MM.1S (cell line): ENCODE measurements around the gene CLASP1.
"Not testable (repeated sequence)": the region's sequence is repeated elsewhere in the genome, so short reads cannot be mapped to it uniquely, and the experiment has no call there.

Source experiments
- DNase-seq: peaks from one replicate; pipeline ENCODE4 v3.0.0-alpha.2; 2015
- H2AFZ ChIP-seq: fragments of 300-600 bp; sonication (generic); 2 replicates; pipeline ENCODE4 v1.6.0; 2016; ENCODE audit warnings: antibody characterized with exemption, low read length
- H3F3A ChIP-seq: fragments of 300-600 bp; sonication (generic); 2 replicates; pipeline ENCODE4 v1.6.1; 2016; ENCODE audit warnings: mild to moderate bottlenecking, antibody characterized with exemption, low read length, moderate library complexity, mixed read lengths; ENCODE audit not compliant: insufficient read depth
- H3K27ac ChIP-seq: fragments of 300-600 bp; sonication (generic); 2 replicates; pipeline ENCODE4 v1.5.1; 2016; ENCODE audit warnings: mild to moderate bottlenecking, low read length
- H3K27me3 ChIP-seq: fragments of 300-600 bp; sonication (generic); replicated peaks from 2 replicates; pipeline ENCODE4 v1.6.0; 2016; ENCODE audit warnings: low read length; ENCODE audit not compliant: insufficient read depth
- H3K36me3 ChIP-seq: fragments of 300-600 bp; sonication (generic); replicated peaks from 2 replicates; pipeline ENCODE4 v1.6.1; 2016; ENCODE audit warnings: mild to moderate bottlenecking, low read length, mixed read lengths; ENCODE audit not compliant: insufficient read depth
- H3K4me1 ChIP-seq: fragments of 300-600 bp; sonication (generic); 2 replicates; pipeline ENCODE4 v1.6.1; 2016; ENCODE audit warnings: low read length, mixed read lengths
- H3K4me2 ChIP-seq: fragments of 300-600 bp; sonication (generic); 2 replicates; pipeline ENCODE4 v1.6.0; 2016; ENCODE audit warnings: low read depth, low read length
- H3K4me3 ChIP-seq: fragments of 300-600 bp; sonication (generic); 2 replicates; pipeline ENCODE4 v1.5.1; 2016; ENCODE audit warnings: low read length, mixed read lengths
- H3K79me2 ChIP-seq: fragments of 300-600 bp; sonication (generic); 2 replicates; pipeline ENCODE4 v1.6.1; 2016; ENCODE audit warnings: mixed run types, low read length, mixed read lengths
- H3K9ac ChIP-seq: fragments of 300-600 bp; sonication (generic); 2 replicates; pipeline ENCODE4 v1.6.1; 2016; ENCODE audit warnings: low read length, mixed read lengths
- H3K9me2 ChIP-seq: fragments of 300-600 bp; sonication (generic); replicated peaks from 2 replicates; pipeline ENCODE4 v1.6.1; 2016; ENCODE audit warnings: mild to moderate bottlenecking, low read length, mixed read lengths; ENCODE audit not compliant: insufficient read depth
- H3K9me3 ChIP-seq: fragments of 300-600 bp; sonication (generic); replicated peaks from 2 replicates; pipeline ENCODE4 v1.6.1; 2016; ENCODE audit warnings: mild to moderate bottlenecking, low read length, mixed read lengths; ENCODE audit not compliant: insufficient read depth
- H4K20me1 ChIP-seq: fragments of 300-600 bp; sonication (generic); 2 replicates; pipeline ENCODE4 v1.6.1; 2016; ENCODE audit warnings: mild to moderate bottlenecking, low read length, moderate library complexity, mixed read lengths; ENCODE audit not compliant: insufficient read depth
- EZH2 ChIP-seq: fragments of 300-600 bp; sonication (generic); optimal IDR thresholded peaks from 2 replicates; pipeline ENCODE3; 2017; ENCODE audit warnings: low read depth, mild to moderate bottlenecking, antibody characterized with exemption, low read length, mixed read lengths
- EZH2phosphoT487 ChIP-seq: fragments of 300-600 bp; sonication (generic); IDR thresholded peaks from 2 replicates; pipeline ENCODE4 v1.6.1; 2018; ENCODE audit warnings: antibody characterized with exemption, low read length
- TF ChIP-seq, protein P1 (sequence below): fragments of 300-600 bp; sonication (generic); IDR thresholded peaks from 2 replicates; pipeline ENCODE4 v1.5.1; 2016; ENCODE audit warnings: antibody characterized with exemption, low read length, mixed read lengths

CLASP1 gene

GRCh38 chr2:121446647-121447241 lies 202.5 kb downstream of the CLASP1 start:
- H3K4me3 ChIP-seq, result no peak overlapping the region
- no peaks in the 10 kb centered on the region for H3K27me3 ChIP-seq
- H4K20me1 ChIP-seq, result no peaks in the 10 kb centered on the region
- no peak overlapping the region for H2AFZ ChIP-seq
- no peaks in the 10 kb centered on the region for H3K9me2 ChIP-seq
- no peak overlapping the region for H3K9ac ChIP-seq
- no peak for DNase-seq
- H3F3A ChIP-seq, result no peaks in the 10 kb centered on the region
- no peaks in the 10 kb centered on the region for H3K79me2 ChIP-seq
- TF ChIP-seq, protein P1, sequence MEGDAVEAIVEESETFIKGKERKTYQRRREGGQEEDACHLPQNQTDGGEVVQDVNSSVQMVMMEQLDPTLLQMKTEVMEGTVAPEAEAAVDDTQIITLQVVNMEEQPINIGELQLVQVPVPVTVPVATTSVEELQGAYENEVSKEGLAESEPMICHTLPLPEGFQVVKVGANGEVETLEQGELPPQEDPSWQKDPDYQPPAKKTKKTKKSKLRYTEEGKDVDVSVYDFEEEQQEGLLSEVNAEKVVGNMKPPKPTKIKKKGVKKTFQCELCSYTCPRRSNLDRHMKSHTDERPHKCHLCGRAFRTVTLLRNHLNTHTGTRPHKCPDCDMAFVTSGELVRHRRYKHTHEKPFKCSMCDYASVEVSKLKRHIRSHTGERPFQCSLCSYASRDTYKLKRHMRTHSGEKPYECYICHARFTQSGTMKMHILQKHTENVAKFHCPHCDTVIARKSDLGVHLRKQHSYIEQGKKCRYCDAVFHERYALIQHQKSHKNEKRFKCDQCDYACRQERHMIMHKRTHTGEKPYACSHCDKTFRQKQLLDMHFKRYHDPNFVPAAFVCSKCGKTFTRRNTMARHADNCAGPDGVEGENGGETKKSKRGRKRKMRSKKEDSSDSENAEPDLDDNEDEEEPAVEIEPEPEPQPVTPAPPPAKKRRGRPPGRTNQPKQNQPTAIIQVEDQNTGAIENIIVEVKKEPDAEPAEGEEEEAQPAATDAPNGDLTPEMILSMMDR, result no peak
- TF ChIP-seq EZH2phosphoT487 (no peak), EZH2 (no peak)
- no peak overlapping the region for H3K4me2 ChIP-seq
- peaks cover 3% of the 10 kb centered on the region; the same call in 1 of the 2 replicates for H3K36me3 ChIP-seq
- H3K4me1 ChIP-seq, result no peaks in the 10 kb centered on the region
- H3K27ac ChIP-seq, result no peak overlapping the region
- H3K9me3 ChIP-seq, result no peaks in the 10 kb centered on the region

DNA sequence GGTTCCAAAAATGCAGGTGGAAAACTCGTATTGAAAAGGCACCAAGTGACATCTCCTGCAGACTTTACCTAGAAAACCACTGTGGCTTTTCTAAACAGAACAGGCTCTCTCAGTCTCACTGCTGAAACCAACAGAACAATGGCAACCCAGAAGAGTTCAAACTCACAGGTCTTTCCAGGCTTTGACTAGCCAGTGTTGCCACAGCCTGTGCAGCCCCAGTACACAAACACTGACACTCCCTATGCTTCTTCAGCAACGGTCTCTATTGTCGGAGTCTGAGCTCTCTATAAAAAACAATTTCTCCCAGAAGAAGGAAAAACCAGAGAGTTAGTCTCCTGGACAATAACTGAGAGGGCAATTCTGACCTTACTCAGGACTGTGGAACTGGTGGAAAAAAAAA lies 206.4 kb downstream of the CLASP1 start:
- Histone ChIP-seq H3K79me2 (no peaks in the 10 kb centered on the region), H3K9me2 (no peaks in the 10 kb centered on the region), H3K4me3 (no peak overlapping the region), H3K4me1 (no peaks in the 10 kb centered on the region), H4K20me1 (no peaks in the 10 kb centered on the region), H3K9me3 (no peaks in the 10 kb centered on the region), H3K4me2 (no peak overlapping the region), H3F3A (no peaks in the 10 kb centered on the region), H3K36me3 (peaks cover under 1% of the 10 kb centered on the region; the same call in 1 of the 2 replicates), H2AFZ (no peak overlapping the region), H3K9ac (no peak overlapping the region), H3K27ac (no peak overlapping the region), H3K27me3 (no peaks in the 10 kb centered on the region)
- no peak for DNase-seq
- TF ChIP-seq, protein P1, result no peak
- no peak for TF ChIP-seq EZH2
- TF ChIP-seq EZH2phosphoT487, result no peak

DNA sequence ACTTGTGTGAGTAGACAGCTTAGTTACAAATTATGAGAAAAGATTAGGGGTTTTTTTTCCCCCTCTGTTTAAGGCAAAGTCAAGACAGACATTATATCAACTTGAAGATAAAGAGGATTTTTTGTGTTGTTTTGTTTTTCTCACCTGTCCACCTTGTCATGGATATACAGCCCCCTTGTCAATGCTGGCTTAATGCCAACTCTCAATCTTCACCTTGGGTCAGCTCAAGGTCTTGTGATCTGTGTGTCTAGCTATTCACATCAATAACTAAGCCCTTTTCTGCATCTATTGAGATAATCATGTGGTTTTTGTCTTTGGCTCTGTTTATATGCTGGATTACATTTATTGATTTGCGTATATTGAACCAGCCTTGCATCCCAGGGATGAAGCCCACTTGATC lies 211.0 kb downstream of the CLASP1 start:
- H3K4me3 ChIP-seq, H3K4me1 ChIP-seq, DNase-seq, H3K36me3 ChIP-seq, H3K4me2 ChIP-seq, H3F3A ChIP-seq, H3K9me3 ChIP-seq, H3K27me3 ChIP-seq, H3K9ac ChIP-seq, H2AFZ ChIP-seq, H4K20me1 ChIP-seq, H3K27ac ChIP-seq, H3K9me2 ChIP-seq, H3K79me2 ChIP-seq: not testable (repeated sequence)

GRCh38 chr2:121436918-121437317 lies 212.3 kb downstream of the CLASP1 start:
- Histone ChIP-seq H3F3A (no peaks in the 10 kb centered on the region), H3K27me3 (no peaks in the 10 kb centered on the region), H3K27ac (no peak overlapping the region), H2AFZ (no peak overlapping the region), H3K9me2 (no peaks in the 10 kb centered on the region), H3K9ac (no peak overlapping the region), H3K4me1 (no peaks in the 10 kb centered on the region), H3K4me2 (no peak overlapping the region), H3K79me2 (no peaks in the 10 kb centered on the region), H3K36me3 (no peaks in the 10 kb centered on the region), H4K20me1 (no peaks in the 10 kb centered on the region), H3K9me3 (no peaks in the 10 kb centered on the region), H3K4me3 (no peak overlapping the region)
- TF ChIP-seq EZH2phosphoT487, result no peak
- TF ChIP-seq, protein P1, result no peak
- DNase-seq, result no peak
